CD8-positive, alpha-beta memory T cell (primary cell): ENCODE results near the gene MOAP1. TPM values are rescaled to one million over a fixed set of nuclear protein-coding genes. Genes with fewer than 3 reads are reported as not detected.
"Not testable (repeated sequence)": the region's sequence is repeated elsewhere in the genome, so short reads cannot be mapped to it uniquely, and the experiment has no call there.

Source experiments
- CTCF ChIA-PET: fragments of 350-600 bp; sonication (Branson Sonifier 250); formaldehyde crosslinking; loops from one replicate; lab custom pipeline; 2021; ENCODE audit warnings: antibody characterized with exemption; lab: Charles Lee
- POLR2A ChIA-PET: fragments of 350-600 bp; sonication (Branson Sonifier 250); formaldehyde crosslinking; loops from one replicate; lab custom pipeline; 2021; ENCODE audit warnings: antibody characterized with exemption; lab: Charles Lee
- DNase-seq, 5 donors: peaks; one replicate each; pipeline versions ENCODE4 v3.0.0 to v3.0.0-alpha.2; 2020 to 2022; ENCODE audit warnings: mixed read lengths in 1 of 5
- H3K27ac ChIP-seq: one replicate; pipeline ENCODE4 v1.7.0; 2013; ENCODE audit warnings: low read depth, mild to moderate bottlenecking, low read length, moderate library complexity
- H3K27me3 ChIP-seq: 2 replicates; pipeline ENCODE4 v1.7.0; 2013; ENCODE audit warnings: low read length, mild to moderate bottlenecking; ENCODE audit not compliant: insufficient read depth, poor library complexity, severe bottlenecking
- H3K36me3 ChIP-seq: 2 replicates; pipeline ENCODE4 v1.7.0; 2013; ENCODE audit warnings: mild to moderate bottlenecking, low read length, moderate library complexity; ENCODE audit not compliant: insufficient read depth
- H3K4me1 ChIP-seq: 2 replicates; pipeline ENCODE4 v1.7.0; 2013; ENCODE audit warnings: mild to moderate bottlenecking, low read length, moderate library complexity; ENCODE audit not compliant: insufficient read depth
- H3K4me3 ChIP-seq: 2 replicates; pipeline ENCODE4 v1.7.0; 2013; ENCODE audit warnings: mild to moderate bottlenecking, low read length
- H3K9me3 ChIP-seq: 2 replicates; pipeline ENCODE4 v1.7.0; 2013; ENCODE audit warnings: mild to moderate bottlenecking, low read length
- H3K27ac Mint-ChIP-seq, 8 donors: one replicate each; pipeline ENCODE4 v1.8.0; 2020 to 2021; ENCODE audit warnings: mixed read lengths in 8 of 8, mild to moderate bottlenecking in 6 of 8, inconsistent platforms in 3 of 8, moderate library complexity in 3 of 8
- H3K27me3 Mint-ChIP-seq, 2 donors: one replicate each; pipeline ENCODE4 v1.8.0; 2020 to 2021; ENCODE audit warnings: mixed read lengths in 2 of 2, mild to moderate bottlenecking in 1 of 2, moderate library complexity in 1 of 2
- H3K36me3 Mint-ChIP-seq, 3 donors: one replicate each; pipeline ENCODE4 v1.8.0; 2020 to 2021; ENCODE audit warnings: mixed read lengths in 3 of 3, inconsistent platforms in 1 of 3, mild to moderate bottlenecking in 1 of 3
- H3K4me1 Mint-ChIP-seq, 3 donors: one replicate each; pipeline ENCODE4 v1.8.0; 2020 to 2021; ENCODE audit warnings: mixed read lengths in 3 of 3, inconsistent platforms in 1 of 3, mild to moderate bottlenecking in 1 of 3
- H3K4me3 Mint-ChIP-seq, 7 donors: one replicate each; pipeline ENCODE4 v1.8.0; 2020 to 2021; ENCODE audit warnings: mixed read lengths in 7 of 7, mild to moderate bottlenecking in 6 of 7, moderate library complexity in 4 of 7, inconsistent platforms in 2 of 7
- H3K9me3 Mint-ChIP-seq, 5 donors: one replicate each; pipeline ENCODE4 v1.8.0; 2020 to 2022; ENCODE audit warnings: mixed read lengths in 5 of 5, mild to moderate bottlenecking in 3 of 5, moderate library complexity in 2 of 5, inconsistent platforms in 1 of 5
- polyA plus RNA-seq: library from polyadenylated mRNA; unstranded; fragments of 300-500 nt; fragmentation: Illumina TruSeq; gene quantifications from one replicate; pipeline ENCODE4 v1.2.3, GENCODE V29; 2021
- total RNA-seq, 2 experiments: library from RNA; stranded (reverse); gene quantifications; one replicate each; pipeline ENCODE4 v1.2.3, GENCODE V29; 2021

Gene MOAP1
- total and polyA plus RNA-seq, 3 experiments from 2014 or later, result 16.7 to 67.4 (median 17.4) TPM

DNA sequence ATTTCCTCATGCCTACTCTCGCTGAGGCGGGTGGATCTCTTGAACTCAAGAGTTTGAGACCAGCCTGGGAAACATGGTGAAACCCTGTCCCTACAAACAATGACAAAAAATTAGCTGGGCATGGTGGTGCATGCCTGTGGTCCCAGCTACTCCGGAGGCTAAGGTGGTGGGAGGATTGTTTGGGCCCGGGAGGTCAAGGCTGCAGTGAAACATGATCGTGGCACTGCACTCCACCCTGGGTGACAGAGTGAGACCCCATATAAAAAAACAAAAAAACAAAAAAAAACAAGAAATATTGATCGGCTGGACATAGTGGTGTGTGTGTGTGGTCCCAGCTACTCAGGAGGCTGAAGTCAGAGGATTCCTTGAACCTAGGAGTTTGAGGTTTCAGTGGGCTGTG is 9.2 kb downstream of the MOAP1 start:
- no peaks in the 10 kb centered on the region for H3K9me3 ChIP-seq
- H3K36me3 ChIP-seq, result no peaks in the 10 kb centered on the region
- ChIA-PET CTCF (interaction anchor here (1.3 to 1.5 kb wide), 2 partner anchors 9 to 60 kb away, joined by 3 to 7 read pairs; partner anchors contain the start of genes LYSET and MOAP1), POLR2A (no interaction called here)
- Mint-ChIP-seq H3K27me3 (peaks cover 0 to 1% of the 10 kb centered on the region in 2 donors), H3K9me3 (no peaks in the 10 kb centered on the region), H3K36me3 (no peaks in the 10 kb centered on the region), H3K4me1 (peaks cover 0 to 4% (median 3%) of the 10 kb centered on the region in 3 donors), H3K27ac (no peak overlapping the region), H3K4me3 (no peak overlapping the region)
- H3K4me1 ChIP-seq, result no peaks in the 10 kb centered on the region
- H3K4me3 ChIP-seq, result no peak overlapping the region
- no peaks in the 10 kb centered on the region for H3K27me3 ChIP-seq
- no peak overlapping the region for H3K27ac ChIP-seq
- DNase-seq, result no peak

DNA sequence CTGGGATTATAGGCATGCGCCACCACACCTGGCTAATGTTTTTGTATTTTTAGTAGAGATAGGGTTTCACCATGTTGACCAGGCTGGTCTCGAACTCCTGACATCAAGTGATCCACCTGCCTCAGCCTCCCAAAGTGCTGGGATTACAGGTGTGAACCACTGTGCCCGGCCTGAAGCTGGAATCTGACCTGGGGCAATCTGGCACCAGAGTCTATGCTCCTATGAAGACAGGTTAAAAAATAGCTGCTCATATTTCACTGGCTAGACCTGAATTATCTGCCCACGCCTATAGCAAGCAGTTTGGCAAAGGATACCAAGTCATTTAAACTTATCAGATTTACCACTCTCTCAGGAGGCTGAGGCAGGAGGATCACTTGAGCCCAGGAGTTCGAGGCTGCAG is 10.0 kb downstream of the MOAP1 start:
- H3K36me3 Mint-ChIP-seq, DNase-seq, H3K9me3 ChIP-seq, H3K27ac ChIP-seq, H3K9me3 Mint-ChIP-seq, H3K27me3 Mint-ChIP-seq, H3K27ac Mint-ChIP-seq, H3K36me3 ChIP-seq, H3K4me1 ChIP-seq, H3K4me1 Mint-ChIP-seq, H3K27me3 ChIP-seq, POLR2A ChIA-PET, H3K4me3 Mint-ChIP-seq, H3K4me3 ChIP-seq: not testable (repeated sequence)
- CTCF ChIA-PET, result interaction anchor here (0.8 to 1.0 kb wide), 2 partner anchors 60 to 61 kb away, joined by 3 read pairs; no protein-coding TSS in a partner anchor

DNA sequence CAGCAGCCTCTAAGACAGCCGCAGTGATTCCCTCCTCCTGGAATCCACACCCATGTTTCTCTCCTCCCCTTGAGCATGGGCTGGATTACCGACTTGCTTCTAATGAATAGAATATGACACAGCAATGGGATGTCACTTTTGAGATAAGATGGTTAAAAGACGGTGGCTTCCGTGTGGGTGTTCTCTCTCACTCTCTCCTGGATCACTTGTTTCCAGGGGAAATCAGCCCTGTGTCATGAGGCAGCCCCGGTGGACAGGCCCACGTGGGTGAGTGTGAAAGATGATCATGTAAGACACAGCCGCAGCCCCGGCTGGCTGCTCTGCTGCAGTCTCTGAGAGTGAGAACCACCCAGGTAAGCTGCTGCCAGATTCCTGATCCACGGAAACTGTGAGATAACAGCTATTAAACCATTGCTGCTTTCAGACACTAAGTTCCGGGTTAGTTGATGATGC is 10.7 kb downstream of the MOAP1 start:
- Histone ChIP-seq H3K27me3 (no peaks in the 10 kb centered on the region), H3K4me3 (no peak overlapping the region), H3K27ac (no peak overlapping the region), H3K36me3 (no peaks in the 10 kb centered on the region), H3K9me3 (no peaks in the 10 kb centered on the region), H3K4me1 (no peaks in the 10 kb centered on the region)
- peaks cover 0 to 1% of the 10 kb centered on the region in 2 donors for H3K27me3 Mint-ChIP-seq
- CTCF ChIA-PET, result interaction anchor here (0.8 to 1.0 kb wide), 2 partner anchors 59 to 60 kb away, joined by 3 read pairs; no protein-coding TSS in a partner anchor
- no peak overlapping the region for H3K4me3 Mint-ChIP-seq
- no peak overlapping the region for H3K27ac Mint-ChIP-seq
- H3K36me3 Mint-ChIP-seq, result no peaks in the 10 kb centered on the region
- H3K4me1 Mint-ChIP-seq, result peaks cover 0 to 4% (median 3%) of the 10 kb centered on the region in 3 donors
- no peak for DNase-seq
- no peaks in the 10 kb centered on the region for H3K9me3 Mint-ChIP-seq
- POLR2A ChIA-PET, result no interaction called here

DNA sequence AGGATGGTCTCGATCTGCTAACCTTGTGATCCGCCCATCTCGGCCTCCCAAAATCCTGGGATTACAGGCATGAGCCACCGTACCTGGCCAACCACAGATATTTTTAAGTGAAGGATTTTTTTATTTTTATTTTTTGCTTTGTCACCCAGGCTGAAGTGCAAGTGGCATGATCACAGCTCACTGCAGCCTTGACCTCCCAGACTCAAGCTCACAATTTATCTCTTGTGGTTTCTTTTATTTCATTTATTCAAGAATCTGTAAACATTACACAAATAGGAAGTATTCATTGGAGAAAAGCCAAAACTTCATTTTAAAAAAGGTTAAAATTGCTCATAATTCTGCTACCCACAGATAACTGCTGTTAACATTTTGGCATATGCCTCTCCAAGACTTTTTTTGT is 13.3 kb downstream of the MOAP1 start:
- H3K4me3 Mint-ChIP-seq, result no peak overlapping the region
- H3K27me3 ChIP-seq, result no peaks in the 10 kb centered on the region
- no peak overlapping the region for H3K4me3 ChIP-seq
- H3K9me3 ChIP-seq, result no peaks in the 10 kb centered on the region
- no peaks in the 10 kb centered on the region for H3K9me3 Mint-ChIP-seq
- no peak overlapping the region for H3K27ac ChIP-seq
- H3K36me3 ChIP-seq, result no peaks in the 10 kb centered on the region
- DNase-seq, result no peak
- POLR2A ChIA-PET, result no interaction called here
- CTCF ChIA-PET, result no interaction called here
- H3K4me1 ChIP-seq, result no peaks in the 10 kb centered on the region
- H3K27me3 Mint-ChIP-seq, result peaks cover 0 to 1% of the 10 kb centered on the region in 2 donors
- H3K4me1 Mint-ChIP-seq, result no peaks in the 10 kb centered on the region
- H3K36me3 Mint-ChIP-seq, result no peaks in the 10 kb centered on the region
- peak overlapping the region in 1 of 8 donors; percentile 38 for H3K27ac Mint-ChIP-seq

DNA sequence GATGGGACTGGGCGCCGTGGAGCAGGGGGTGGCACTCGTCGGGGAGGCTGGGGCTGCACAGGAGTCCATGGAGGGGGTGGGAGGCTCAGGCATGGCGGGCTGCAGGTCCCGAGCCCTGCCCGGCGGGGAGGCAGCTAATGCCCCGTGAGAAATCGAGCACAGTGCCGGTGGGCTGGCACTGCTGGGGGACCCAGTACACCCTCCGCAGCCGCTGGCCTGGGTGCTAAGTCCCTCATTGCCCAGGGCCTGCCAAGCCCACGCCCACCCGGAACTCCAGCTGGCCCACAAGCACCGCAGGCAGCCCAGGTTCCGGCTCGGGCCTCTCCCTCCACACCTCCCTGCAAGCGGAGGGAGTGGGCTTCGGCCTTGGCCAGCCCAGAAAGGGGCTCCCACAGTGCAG is 14.6 kb downstream of the MOAP1 start:
- H3K4me3 Mint-ChIP-seq, CTCF ChIA-PET, H3K27me3 Mint-ChIP-seq, H3K4me1 Mint-ChIP-seq, H3K4me1 ChIP-seq, H3K27ac Mint-ChIP-seq, H3K27me3 ChIP-seq, H3K36me3 Mint-ChIP-seq, H3K9me3 Mint-ChIP-seq, H3K4me3 ChIP-seq, POLR2A ChIA-PET, DNase-seq, H3K9me3 ChIP-seq, H3K36me3 ChIP-seq, H3K27ac ChIP-seq: not testable (repeated sequence)

DNA sequence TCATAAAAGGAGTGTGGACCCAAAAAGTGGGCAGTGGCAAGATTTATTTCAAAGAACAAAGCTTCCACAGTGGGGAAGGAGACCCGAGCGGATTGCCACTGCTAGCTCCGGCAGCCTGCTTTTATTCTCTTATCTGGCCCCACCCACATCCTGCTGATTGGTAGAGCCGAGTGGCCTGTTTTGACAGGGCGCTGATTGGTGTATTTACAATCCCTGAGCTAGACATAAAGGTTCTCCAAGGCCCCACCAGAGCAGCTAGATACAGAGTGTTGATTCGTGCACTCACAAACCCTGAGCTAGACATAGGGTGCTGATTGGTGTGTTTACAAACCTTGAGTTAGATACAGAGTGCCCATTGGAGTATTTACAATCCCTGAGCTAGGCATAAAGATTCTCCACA is 15.1 kb downstream of the MOAP1 start:
- DNase-seq, H3K27me3 ChIP-seq, CTCF ChIA-PET, H3K36me3 ChIP-seq, H3K27me3 Mint-ChIP-seq, H3K4me1 ChIP-seq, H3K4me1 Mint-ChIP-seq, H3K9me3 Mint-ChIP-seq, H3K36me3 Mint-ChIP-seq, H3K27ac Mint-ChIP-seq, H3K4me3 ChIP-seq, POLR2A ChIA-PET, H3K27ac ChIP-seq, H3K9me3 ChIP-seq, H3K4me3 Mint-ChIP-seq: not testable (repeated sequence)

DNA sequence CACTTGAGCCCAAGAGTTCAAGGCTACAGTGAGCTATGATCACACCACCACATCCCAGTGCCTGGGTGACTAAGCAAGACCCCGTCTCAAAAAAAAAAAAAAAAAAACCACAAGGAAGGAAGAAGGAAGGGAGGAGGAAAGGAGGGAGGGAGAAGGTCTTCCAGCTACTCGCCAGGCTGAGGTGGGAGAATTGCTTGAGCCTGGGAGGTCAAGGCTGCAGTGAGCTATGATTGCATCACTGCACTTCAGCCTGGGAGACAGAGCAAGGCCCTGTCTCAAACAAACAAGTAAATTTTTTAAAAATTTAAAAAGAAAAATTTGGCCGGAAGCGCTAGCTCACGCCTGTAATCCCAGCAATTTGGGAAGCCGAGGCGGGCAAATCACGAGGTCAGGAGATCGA is 16.1 kb downstream of the MOAP1 start:
- not testable (repeated sequence) for H3K27ac Mint-ChIP-seq, DNase-seq, H3K9me3 Mint-ChIP-seq, H3K36me3 ChIP-seq, H3K36me3 Mint-ChIP-seq, H3K4me3 ChIP-seq, H3K27me3 ChIP-seq, H3K9me3 ChIP-seq, H3K27ac ChIP-seq, H3K4me1 ChIP-seq, H3K27me3 Mint-ChIP-seq, H3K4me3 Mint-ChIP-seq, H3K4me1 Mint-ChIP-seq
- ChIA-PET POLR2A (interaction anchor here (1.2 kb wide), 1 partner anchor 16 kb away, joined by 3 read pairs; the partner anchor contains the start of genes LYSET and MOAP1), CTCF (interaction anchor here (0.7 kb wide), 1 partner anchor 36 kb away, joined by 6 read pairs; no protein-coding TSS in a partner anchor)

DNA sequence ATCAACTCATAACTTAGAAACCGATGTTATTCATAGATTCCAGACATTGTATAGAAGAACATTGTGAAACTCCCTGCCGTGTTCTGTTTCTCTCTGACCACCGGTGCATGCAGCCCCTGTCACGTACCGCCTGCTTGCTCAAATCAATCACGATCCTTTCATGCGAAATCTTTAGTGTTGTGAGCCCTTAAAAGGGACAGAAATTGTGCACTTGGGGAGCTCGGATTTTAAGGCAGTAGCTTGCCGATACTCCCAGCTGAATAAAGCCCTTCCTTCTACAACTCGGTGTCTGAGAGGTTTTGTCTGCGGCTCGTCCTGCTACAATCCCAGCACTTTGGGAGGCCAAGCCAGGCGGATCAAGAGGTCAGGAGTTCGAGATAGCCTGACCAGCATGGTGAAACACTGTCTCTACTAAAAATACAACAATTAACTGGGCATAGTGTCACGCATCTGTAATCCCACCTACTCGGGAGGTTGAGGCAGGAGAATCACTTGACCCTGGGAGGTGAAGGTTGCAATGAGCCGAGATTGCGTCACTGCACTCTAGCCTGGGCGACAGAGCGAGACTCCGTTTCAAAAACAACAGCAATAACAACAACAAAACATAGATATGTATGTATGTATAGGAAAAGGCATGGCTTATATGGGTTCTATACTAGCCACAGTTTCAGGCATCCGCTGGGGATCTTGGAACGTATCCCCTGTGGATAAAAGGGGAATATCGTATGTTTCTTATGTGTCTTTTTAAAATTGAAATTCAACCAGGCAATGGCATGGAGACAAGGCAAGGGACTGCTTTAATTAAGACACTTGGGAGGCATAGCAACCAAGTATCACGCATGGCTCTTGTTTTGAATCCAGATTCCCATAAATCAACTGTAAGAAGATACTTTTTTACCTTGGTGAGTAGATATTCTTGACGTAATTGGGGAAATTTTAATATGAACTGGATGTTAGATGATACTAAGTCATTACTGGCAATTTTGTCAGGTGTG is 19.1 kb downstream of the MOAP1 start:
- H3K36me3 ChIP-seq, H3K36me3 Mint-ChIP-seq, POLR2A ChIA-PET, H3K27ac ChIP-seq, H3K4me3 ChIP-seq, H3K9me3 ChIP-seq, DNase-seq, H3K4me1 ChIP-seq, H3K27me3 Mint-ChIP-seq, CTCF ChIA-PET, H3K27me3 ChIP-seq, H3K4me1 Mint-ChIP-seq, H3K9me3 Mint-ChIP-seq: not testable (repeated sequence)
- Mint-ChIP-seq H3K27ac (peak overlapping the region in 1 of 8 donors; percentile 58), H3K4me3 (peak overlapping the region in 1 of 7 donors; percentile 52)
